ENCODE results near the gene PLK1.

GRCh38 chr16:23673971-23674614 is 4.6 kb upstream of the PLK1 start:
- TF ChIP-seq, protein P1, sequence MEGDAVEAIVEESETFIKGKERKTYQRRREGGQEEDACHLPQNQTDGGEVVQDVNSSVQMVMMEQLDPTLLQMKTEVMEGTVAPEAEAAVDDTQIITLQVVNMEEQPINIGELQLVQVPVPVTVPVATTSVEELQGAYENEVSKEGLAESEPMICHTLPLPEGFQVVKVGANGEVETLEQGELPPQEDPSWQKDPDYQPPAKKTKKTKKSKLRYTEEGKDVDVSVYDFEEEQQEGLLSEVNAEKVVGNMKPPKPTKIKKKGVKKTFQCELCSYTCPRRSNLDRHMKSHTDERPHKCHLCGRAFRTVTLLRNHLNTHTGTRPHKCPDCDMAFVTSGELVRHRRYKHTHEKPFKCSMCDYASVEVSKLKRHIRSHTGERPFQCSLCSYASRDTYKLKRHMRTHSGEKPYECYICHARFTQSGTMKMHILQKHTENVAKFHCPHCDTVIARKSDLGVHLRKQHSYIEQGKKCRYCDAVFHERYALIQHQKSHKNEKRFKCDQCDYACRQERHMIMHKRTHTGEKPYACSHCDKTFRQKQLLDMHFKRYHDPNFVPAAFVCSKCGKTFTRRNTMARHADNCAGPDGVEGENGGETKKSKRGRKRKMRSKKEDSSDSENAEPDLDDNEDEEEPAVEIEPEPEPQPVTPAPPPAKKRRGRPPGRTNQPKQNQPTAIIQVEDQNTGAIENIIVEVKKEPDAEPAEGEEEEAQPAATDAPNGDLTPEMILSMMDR (IDR thresholded peaks at IDR 0.05): no peak
- no peak for TF ChIP-seq POLR2A (IDR thresholded peaks at IDR 0.05)

All from lower leg skin (tissue), 3 donors.